Peyer's patch (tissue), 4 donors: ENCODE data around the gene HSPA1A.

Experiments used
- POLR2A ChIP-seq, 2 donors: fragments of 450-650 bp; IDR thresholded peaks; one replicate each; pipeline ENCODE4 v1.5.1; 2017; ENCODE audit warnings: antibody characterized with exemption in 2 of 2, mild to moderate bottlenecking in 2 of 2, moderate library complexity in 2 of 2
- TF ChIP-seq, protein P1 (sequence below), 6 experiments: fragments of 450-650 bp in 4 of 6; fragments of 200-600 bp in 2 of 6; sonication (generic) in 1 of 6; IDR thresholded peaks; one replicate each; pipeline ENCODE4 v1.5.1; 2017 to 2019; ENCODE audit warnings: antibody characterized with exemption in 6 of 6, mild to moderate bottlenecking in 3 of 6, moderate library complexity in 1 of 6

DNA sequence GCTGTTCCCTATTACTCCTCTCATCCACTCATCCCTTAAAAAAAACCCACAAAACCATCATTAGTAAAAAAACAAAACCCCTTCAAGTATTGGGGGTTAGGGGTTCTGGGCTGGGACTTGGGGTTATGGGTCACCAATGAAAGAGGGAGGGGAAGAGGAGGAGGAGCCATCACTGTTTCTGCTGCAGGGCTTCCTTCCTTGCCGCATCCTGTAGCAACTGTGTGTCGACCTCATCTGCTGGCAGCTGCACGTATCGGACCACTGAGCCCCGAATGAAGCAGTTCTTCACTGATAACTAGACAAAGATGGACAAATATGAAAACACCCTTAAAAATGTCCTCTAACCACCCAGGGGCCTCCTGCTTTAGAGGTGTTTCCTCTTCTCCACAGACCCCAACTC is 17.8 kb upstream of the HSPA1A start:
- TF ChIP-seq, protein P1, sequence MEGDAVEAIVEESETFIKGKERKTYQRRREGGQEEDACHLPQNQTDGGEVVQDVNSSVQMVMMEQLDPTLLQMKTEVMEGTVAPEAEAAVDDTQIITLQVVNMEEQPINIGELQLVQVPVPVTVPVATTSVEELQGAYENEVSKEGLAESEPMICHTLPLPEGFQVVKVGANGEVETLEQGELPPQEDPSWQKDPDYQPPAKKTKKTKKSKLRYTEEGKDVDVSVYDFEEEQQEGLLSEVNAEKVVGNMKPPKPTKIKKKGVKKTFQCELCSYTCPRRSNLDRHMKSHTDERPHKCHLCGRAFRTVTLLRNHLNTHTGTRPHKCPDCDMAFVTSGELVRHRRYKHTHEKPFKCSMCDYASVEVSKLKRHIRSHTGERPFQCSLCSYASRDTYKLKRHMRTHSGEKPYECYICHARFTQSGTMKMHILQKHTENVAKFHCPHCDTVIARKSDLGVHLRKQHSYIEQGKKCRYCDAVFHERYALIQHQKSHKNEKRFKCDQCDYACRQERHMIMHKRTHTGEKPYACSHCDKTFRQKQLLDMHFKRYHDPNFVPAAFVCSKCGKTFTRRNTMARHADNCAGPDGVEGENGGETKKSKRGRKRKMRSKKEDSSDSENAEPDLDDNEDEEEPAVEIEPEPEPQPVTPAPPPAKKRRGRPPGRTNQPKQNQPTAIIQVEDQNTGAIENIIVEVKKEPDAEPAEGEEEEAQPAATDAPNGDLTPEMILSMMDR (IDR thresholded peaks at IDR 0.05), result no peak
- no peak for TF ChIP-seq POLR2A (IDR thresholded peaks at IDR 0.05)
